Stimulated activated CD4-positive, alpha-beta T cell treated with anti-CD3 and anti-CD28 coated beads, Interleukin-4, amount 100 ng/mL, for 24 hours (primary cell): ENCODE data around the gene PAMR1.
"Not testable (repeated sequence)": the region's sequence is repeated elsewhere in the genome, so short reads cannot be mapped to it uniquely, and the experiment has no call there.

ENCODE experiments used
- DNase-seq: peaks from one replicate; pipeline ENCODE4 v3.0.0-alpha.2; 2020

The PAMR1 gene

GRCh38 chr11:35543481-35543880, 18.1 kb upstream of the PAMR1 start:
- DNase-seq: no peak

DNA sequence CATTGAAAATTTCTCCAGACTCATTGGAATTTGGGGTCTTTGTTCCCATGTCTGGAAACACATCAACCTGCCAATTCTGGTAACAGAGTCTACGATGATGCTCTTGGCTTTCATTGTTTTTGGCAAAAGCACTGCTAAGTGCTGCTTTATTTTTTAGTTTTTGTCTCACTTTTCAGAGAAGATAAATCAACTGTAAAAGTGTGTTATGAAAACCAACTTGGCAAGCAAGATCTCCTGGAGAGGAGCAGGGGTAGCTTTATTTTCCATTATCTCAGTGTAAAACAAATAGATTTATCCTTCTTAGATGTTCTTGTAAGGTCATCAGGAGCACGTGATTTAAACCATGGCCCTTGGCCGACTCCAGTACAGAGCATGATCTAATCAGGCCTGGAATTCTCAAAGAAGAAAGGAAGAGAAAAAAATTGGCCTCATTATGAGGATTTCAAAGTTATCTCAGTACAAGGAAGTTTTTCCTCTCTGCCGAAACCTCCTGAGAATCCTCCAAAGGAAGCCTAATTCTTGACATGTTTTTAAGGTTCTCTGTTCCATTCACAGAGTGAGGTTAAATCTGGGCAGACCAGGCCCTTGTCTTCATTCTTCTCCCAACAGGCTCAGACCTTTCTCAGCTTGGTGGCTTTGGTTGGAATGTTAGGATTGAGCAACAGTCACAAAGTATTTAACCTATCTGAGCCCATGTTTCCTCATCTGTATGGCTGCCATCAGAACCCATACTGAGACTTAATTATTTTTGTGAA, 16.4 kb upstream of the PAMR1 start:
- DNase-seq: no peak

GRCh38 chr11:35540526-35540925, 15.1 kb upstream of the PAMR1 start:
- DNase-seq: no peak

GRCh38 chr11:35539781-35540281, 14.4 kb upstream of the PAMR1 start:
- DNase-seq: no peak

DNA sequence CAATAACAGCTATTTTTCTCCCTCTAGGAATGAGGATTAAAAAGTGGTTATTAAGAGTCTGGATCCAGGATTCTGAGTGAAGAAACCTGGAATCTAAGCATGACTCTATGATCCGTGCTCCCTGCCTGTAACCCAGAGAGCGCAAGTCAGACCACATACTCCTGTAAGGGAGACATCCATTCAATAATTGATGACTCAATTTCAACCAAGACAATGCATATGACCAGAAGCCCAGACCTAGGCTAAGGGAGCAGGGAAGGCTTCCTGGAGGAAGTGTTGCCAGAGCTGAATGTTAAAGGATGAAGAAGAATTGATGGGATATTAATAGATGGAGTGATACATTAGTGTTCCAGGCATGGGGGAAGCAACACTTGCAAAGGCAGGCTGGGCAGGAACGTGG, 13.8 kb upstream of the PAMR1 start:
- DNase-seq: no peak

DNA sequence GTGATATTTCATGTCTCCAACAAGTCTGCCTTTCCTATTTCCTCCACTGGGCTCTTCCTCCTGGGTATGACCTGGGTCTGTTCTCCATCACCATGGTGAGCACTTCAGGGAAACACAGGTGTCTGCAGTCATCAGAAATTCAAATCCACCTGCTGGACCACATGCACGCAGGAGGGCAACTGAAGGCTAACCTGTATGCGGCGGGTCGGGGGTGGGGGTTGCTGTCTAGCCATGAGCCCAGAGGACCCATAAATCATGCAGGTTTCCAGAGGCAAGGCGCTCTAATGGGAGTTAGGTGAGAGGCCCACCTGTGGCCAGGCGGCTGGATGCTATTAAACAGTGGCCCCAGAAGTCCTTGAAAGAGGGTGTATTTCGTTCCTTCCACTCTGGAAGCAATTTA, 11.1 kb upstream of the PAMR1 start:
- DNase-seq: no peak

DNA sequence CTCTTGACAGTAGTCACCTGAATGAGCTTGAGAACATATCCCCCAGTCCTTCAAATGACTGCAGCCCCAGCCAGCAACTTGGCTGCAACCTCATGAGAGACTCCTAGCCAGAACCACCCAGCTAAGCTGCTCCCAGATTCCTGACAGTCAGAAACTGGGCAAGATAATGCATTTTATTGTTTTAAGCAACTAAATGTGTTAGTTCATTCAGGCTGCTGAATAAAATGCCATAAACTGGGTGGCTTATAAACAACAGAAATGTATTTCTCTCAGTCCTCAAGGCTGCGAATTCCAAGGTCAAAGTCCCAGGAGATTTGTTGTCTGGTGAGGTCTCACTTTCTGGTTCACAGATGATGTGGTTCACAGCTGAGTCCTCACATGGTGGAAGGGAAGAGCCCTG, 5.8 kb upstream of the PAMR1 start:
- DNase-seq: no peak

DNA sequence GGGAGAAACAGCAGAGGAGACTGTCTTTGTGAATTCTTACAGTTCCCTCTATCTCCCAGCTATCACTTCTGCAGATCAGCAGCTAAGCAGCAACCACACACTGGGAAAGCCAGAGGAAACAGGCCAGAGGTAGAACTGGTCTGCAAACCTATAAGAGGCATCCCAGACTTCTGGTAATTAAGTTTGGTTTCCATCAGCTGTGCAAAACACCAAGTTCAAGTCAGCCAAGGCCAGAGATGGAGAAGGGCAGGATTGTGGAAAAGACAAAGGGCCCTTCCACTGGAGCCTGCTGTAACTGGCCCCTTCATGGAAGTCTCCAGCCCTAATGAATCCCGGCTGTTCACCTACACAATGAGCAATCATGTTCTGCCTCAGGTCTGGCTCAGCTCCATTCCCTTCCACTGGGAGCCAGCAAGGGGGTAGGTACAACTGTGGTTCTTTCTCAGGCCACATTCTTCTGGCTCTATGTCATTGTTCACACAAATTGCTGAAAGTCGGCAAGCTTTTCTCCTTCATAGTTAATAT, 4.6 kb upstream of the PAMR1 start:
- no peak for DNase-seq

GRCh38 chr11:35526370-35526792, 965 bp upstream of the PAMR1 start:
- no peak for DNase-seq

DNA sequence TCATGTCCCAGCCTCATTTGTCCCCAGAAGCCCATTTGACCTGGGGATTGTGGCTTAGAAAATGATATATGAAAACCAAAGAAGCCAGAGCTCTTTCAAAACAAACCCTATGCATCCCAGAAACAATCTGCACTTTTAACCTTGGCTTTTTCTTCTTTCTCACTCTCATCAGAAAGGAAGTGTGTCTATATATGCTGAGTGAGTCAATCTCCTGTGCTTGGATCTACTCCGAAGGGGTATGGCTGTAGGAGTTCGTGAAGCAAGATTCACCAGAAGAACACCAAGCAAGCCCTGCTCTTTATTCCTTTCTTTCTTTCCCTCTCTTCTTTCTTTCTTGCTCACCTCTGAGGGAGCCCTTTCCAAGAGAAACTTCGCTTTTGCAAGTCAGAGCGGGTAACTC, 636 bp downstream of the PAMR1 start:
- DNase-seq: no peak

DNA sequence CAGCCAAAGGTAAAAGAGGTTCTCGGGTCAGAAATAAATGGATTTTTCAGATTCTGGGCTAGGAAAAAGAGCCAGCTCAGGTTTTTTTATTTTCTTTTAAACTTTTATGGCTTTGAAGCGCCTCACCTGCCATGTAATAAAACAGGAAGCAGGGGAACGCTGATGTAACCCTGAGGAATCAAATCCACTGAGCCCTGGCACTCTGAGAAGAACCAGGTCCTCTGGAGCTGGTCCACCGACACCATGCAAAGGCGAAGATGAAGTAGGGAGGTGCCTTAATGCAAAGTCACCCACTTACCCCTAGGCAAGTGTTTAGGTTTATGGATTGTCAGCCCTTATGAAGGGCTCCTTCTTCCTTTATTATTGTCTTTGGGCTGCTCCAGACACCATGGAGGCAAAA, 1.6 kb downstream of the PAMR1 start:
- DNase-seq: no peak

GRCh38 chr11:35523331-35523768, 2.1 kb downstream of the PAMR1 start:
- DNase-seq: no peak

- DNase-seq: not testable (repeated sequence)
These were observed 3.3 kb downstream of the PAMR1 start for GRCh38 chr11:35522091-35522490.

- DNase-seq: no peak
These were observed 5.0 kb downstream of the PAMR1 start for GRCh38 chr11:35520376-35520775.

GRCh38 chr11:35518766-35519165, 6.7 kb downstream of the PAMR1 start:
- DNase-seq: no peak

- DNase-seq: no peak
These were observed 7.9 kb downstream of the PAMR1 start for GRCh38 chr11:35517481-35517880.

GRCh38 chr11:35516403-35516802, 9.0 kb downstream of the PAMR1 start:
- DNase-seq: no peak

GRCh38 chr11:35515224-35515623, 10.2 kb downstream of the PAMR1 start:
- DNase-seq: no peak

DNA sequence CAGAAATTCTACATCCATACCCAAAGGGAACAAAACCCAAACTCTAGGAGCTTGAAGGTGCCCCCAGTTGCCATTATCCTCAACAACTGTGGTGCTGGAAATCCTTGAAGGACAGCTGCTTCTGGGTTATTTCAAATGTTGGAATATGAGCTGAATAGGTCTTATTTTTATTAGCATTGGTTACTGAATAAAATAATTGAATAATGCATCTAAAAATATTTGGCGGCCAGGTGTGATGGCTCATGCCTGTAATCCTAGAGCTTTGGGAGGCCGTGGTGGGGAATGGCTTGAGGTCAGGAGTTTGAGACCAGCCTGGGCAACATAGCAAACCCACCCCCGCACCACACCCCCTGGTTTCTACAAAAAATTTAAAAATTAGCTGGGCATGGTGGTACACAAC, 10.9 kb downstream of the PAMR1 start:
- DNase-seq: no peak

GRCh38 chr11:35511666-35512065, 13.8 kb downstream of the PAMR1 start:
- DNase-seq: no peak

GRCh38 chr11:35507688-35508087, 17.7 kb downstream of the PAMR1 start:
- no peak for DNase-seq

GRCh38 chr11:35501776-35502175, 23.6 kb downstream of the PAMR1 start:
- DNase-seq: no peak

DNA sequence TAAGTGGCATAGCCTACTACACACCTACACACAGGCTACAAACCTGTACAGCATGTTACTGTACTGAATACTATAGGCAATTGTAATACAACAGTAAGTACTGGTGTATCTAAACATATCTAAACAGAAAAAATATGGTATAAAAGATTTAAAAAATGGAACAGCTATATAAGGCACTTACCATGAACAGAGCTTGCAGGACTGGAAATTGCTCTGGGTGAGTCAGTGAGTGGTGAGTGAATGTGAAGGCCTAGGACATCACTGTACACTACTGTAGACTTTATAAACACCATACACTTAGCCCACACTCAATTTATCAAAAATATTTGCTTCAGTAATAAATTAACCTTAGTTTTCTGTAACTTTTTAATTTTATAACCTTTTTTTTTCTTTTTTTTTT, 24.7 kb downstream of the PAMR1 start:
- DNase-seq: no peak

GRCh38 chr11:35496416-35496815, 29.0 kb downstream of the PAMR1 start:
- DNase-seq: no peak

GRCh38 chr11:35494957-35495490, 30.4 kb downstream of the PAMR1 start:
- no peak for DNase-seq
